Endothelial cell of umbilical vein (primary cell): ENCODE measurements around the gene BHLHE41.

Source experiments
- EZH2 ChIP-seq: IDR thresholded peaks from 2 replicates; pipeline ENCODE4 v1.6.1; 2012; ENCODE audit warnings: borderline replicate concordance, low read depth, mild to moderate bottlenecking, moderate library complexity, low read length, inconsistent platforms; ENCODE audit not compliant: severe bottlenecking
- FOS ChIP-seq: IDR thresholded peaks from 2 replicates; pipeline ENCODE4 v1.6.1; 2011; ENCODE audit warnings: mild to moderate bottlenecking, low read length, moderate library complexity, borderline replicate concordance; ENCODE audit not compliant: insufficient read depth
- GATA2 ChIP-seq: IDR thresholded peaks from 2 replicates; pipeline ENCODE4 v1.7.0; 2011; ENCODE audit warnings: low read depth, mild to moderate bottlenecking, moderate library complexity, mixed read lengths, low read length; ENCODE audit not compliant: insufficient read length, insufficient read depth
- JUN ChIP-seq: IDR thresholded peaks from 2 replicates; pipeline ENCODE4 v1.6.1; 2011; ENCODE audit warnings: borderline replicate concordance, low read depth; ENCODE audit not compliant: insufficient read length, insufficient read depth
- MYC ChIP-seq: IDR thresholded peaks from one replicate; pipeline ENCODE4 v1.6.1; 2011; ENCODE audit warnings: mild to moderate bottlenecking, low read depth, low read length
- POLR2A ChIP-seq: IDR thresholded peaks from 2 replicates; pipeline ENCODE4 v1.6.1; 2012; ENCODE audit warnings: low read depth, mild to moderate bottlenecking, control low read depth, low read length
- POLR2AphosphoS5 ChIP-seq: IDR thresholded peaks from 2 replicates; pipeline ENCODE4 v1.6.1; 2012; ENCODE audit warnings: low read depth, mild to moderate bottlenecking, control low read depth, low read length, moderate library complexity; ENCODE audit not compliant: insufficient read depth
- TF ChIP-seq, protein P1 (sequence below), 2 donors: IDR thresholded peaks; 1 replicate in 1 of 2; 2 replicates in 1 of 2; pipeline ENCODE4 v1.5.1; 2011; ENCODE audit warnings: low read length in 2 of 2, mild to moderate bottlenecking in 2 of 2, moderate library complexity in 2 of 2, control low read depth in 1 of 2, inconsistent platforms in 1 of 2, low read depth in 1 of 2; ENCODE audit not compliant: insufficient read depth in 1 of 2; ENCODE audit errors: extremely low read depth in 1 of 2

DNA sequence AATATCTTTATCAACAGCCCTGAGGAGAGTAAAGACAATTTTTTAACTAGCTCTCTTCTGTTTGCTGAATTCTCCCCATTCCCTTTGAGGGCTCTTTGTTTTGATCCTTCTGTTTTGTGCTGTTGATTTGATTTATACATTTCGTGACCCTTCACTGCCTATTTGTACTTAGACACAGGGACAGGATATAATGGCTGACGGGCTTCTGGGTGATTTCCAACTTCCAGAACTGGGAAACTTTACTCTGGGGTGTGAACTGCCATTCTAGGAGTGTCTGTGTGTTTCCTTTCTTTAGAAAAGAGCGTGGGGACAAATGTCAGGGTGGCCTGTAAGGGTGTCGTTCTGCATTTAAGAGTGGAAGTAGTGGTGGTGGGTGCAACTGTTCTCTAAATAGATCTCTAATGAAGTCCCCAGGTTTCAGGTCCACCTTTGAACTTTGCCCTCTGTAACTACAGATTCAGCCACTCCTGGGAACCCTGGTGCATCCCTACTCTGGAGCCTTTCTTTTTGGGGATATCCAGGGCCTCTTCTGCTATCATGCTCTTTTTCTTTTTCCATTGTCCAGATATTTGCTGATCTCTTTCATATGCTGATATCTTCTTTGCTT lies 48.2 kb upstream of the BHLHE41 start:
- TF ChIP-seq, protein P1, sequence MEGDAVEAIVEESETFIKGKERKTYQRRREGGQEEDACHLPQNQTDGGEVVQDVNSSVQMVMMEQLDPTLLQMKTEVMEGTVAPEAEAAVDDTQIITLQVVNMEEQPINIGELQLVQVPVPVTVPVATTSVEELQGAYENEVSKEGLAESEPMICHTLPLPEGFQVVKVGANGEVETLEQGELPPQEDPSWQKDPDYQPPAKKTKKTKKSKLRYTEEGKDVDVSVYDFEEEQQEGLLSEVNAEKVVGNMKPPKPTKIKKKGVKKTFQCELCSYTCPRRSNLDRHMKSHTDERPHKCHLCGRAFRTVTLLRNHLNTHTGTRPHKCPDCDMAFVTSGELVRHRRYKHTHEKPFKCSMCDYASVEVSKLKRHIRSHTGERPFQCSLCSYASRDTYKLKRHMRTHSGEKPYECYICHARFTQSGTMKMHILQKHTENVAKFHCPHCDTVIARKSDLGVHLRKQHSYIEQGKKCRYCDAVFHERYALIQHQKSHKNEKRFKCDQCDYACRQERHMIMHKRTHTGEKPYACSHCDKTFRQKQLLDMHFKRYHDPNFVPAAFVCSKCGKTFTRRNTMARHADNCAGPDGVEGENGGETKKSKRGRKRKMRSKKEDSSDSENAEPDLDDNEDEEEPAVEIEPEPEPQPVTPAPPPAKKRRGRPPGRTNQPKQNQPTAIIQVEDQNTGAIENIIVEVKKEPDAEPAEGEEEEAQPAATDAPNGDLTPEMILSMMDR (IDR thresholded peaks at IDR 0.05; ENCODE audit: extremely low read depth in 1 of 2, insufficient read depth in 1 of 2, low read depth in 1 of 2, low read length in 2 of 2), result no peak
- TF ChIP-seq POLR2A (no peak), POLR2AphosphoS5 (no peak), GATA2 (no peak), FOS (no peak), EZH2 (no peak), JUN (no peak), MYC (no peak)
